Natural killer cell (primary cell): ENCODE measurements around the gene FCHO1. TPM values are rescaled to one million over a fixed set of nuclear protein-coding genes. Genes with fewer than 3 reads are reported as not detected.

Experiments
- ATAC-seq, 3 donors: fragments of 150-1000 bp in 2 of 3; fragments of 200-7000 bp in 1 of 3; cut with Tn5 transposase; 1 replicate in 1 of 3; 2 replicates in 2 of 3; pipeline ENCODE4 v1.10.0; 2021; ENCODE audit warnings: mild to moderate bottlenecking in 2 of 3, moderate library complexity in 2 of 3
- DNase-seq, 2 donors: peaks; one replicate each; pipeline versions ENCODE4 v3.0.0 to v3.0.0-alpha.2; 2013 to 2021; ENCODE audit warnings: mixed read lengths in 1 of 2
- H3K27ac ChIP-seq: one replicate; pipeline ENCODE4 v1.5.1; 2013; ENCODE audit warnings: mild to moderate bottlenecking, low read length
- H3K27me3 ChIP-seq: one replicate; pipeline ENCODE4 v1.6.1; 2013; ENCODE audit warnings: low read length; ENCODE audit not compliant: control insufficient read depth, insufficient read depth
- H3K36me3 ChIP-seq: one replicate; pipeline ENCODE4 v1.6.1; 2013; ENCODE audit warnings: low read length; ENCODE audit not compliant: control insufficient read depth, insufficient read depth
- H3K4me1 ChIP-seq: one replicate; pipeline ENCODE4 v1.6.1; 2013; ENCODE audit warnings: low read length; ENCODE audit not compliant: control insufficient read depth, insufficient read depth
- H3K4me3 ChIP-seq: one replicate; pipeline ENCODE4 v1.5.1; 2013; ENCODE audit warnings: low read length
- H3K9me3 ChIP-seq: one replicate; pipeline ENCODE4 v1.6.1; 2013; ENCODE audit warnings: low read length; ENCODE audit not compliant: control insufficient read depth, insufficient read depth
- H3K27ac Mint-ChIP-seq, 2 donors: one replicate each; pipeline ENCODE4 v1.8.0; 2022; ENCODE audit warnings: mild to moderate bottlenecking in 2 of 2, mixed read lengths in 2 of 2, moderate library complexity in 1 of 2
- H3K27me3 Mint-ChIP-seq, 2 donors: one replicate each; pipeline ENCODE4 v1.8.0; 2022; ENCODE audit warnings: low read depth in 2 of 2, mixed read lengths in 2 of 2
- H3K36me3 Mint-ChIP-seq: one replicate; pipeline ENCODE4 v1.8.0; 2022; ENCODE audit warnings: mixed read lengths
- H3K4me1 Mint-ChIP-seq, 2 donors: one replicate each; pipeline ENCODE4 v1.8.0; 2022; ENCODE audit warnings: mixed read lengths in 2 of 2
- H3K4me3 Mint-ChIP-seq: one replicate; pipeline ENCODE4 v1.8.0; 2022; ENCODE audit warnings: mild to moderate bottlenecking, moderate library complexity, mixed read lengths
- H3K9me3 Mint-ChIP-seq, 2 donors: one replicate each; pipeline ENCODE4 v1.8.0; 2022; ENCODE audit warnings: mixed read lengths in 2 of 2
- WGBS: methylation state at CpG from one replicate; pipeline ENCODE4 v1.1.7; 2013; ENCODE audit warnings: missing lambda C conversion rate; ENCODE audit not compliant: insufficient coverage; 5-methylcytosine and 5-hydroxymethylcytosine counted together
- intact Hi-C: fragments of 100-400 bp; cut with micrococcal nuclease; formaldehyde crosslinking; loops from one replicate; pipeline ENCODE4 v1.14.2; 2022
- total RNA-seq, 4 donors: library from RNA; stranded (reverse); fragments of 120-200 nt in 1 of 4; gene quantifications; one replicate each; pipeline versions ENCODE4 v1.2.3 to v1.2.4, GENCODE V29; 2013 to 2022
- TF ChIP-seq, protein P1 (sequence below): fragments of 200-600 bp; IDR thresholded peaks from one replicate; pipeline ENCODE4 v1.8.0; 2022; ENCODE audit warnings: antibody characterized with exemption

Gene FCHO1
- total RNA-seq, 3 donors from 2014 or later (not counting 1 experiment from before 2014, with no cell fraction given), result 56.1 to 67.7 (median 66.5) TPM

DNA sequence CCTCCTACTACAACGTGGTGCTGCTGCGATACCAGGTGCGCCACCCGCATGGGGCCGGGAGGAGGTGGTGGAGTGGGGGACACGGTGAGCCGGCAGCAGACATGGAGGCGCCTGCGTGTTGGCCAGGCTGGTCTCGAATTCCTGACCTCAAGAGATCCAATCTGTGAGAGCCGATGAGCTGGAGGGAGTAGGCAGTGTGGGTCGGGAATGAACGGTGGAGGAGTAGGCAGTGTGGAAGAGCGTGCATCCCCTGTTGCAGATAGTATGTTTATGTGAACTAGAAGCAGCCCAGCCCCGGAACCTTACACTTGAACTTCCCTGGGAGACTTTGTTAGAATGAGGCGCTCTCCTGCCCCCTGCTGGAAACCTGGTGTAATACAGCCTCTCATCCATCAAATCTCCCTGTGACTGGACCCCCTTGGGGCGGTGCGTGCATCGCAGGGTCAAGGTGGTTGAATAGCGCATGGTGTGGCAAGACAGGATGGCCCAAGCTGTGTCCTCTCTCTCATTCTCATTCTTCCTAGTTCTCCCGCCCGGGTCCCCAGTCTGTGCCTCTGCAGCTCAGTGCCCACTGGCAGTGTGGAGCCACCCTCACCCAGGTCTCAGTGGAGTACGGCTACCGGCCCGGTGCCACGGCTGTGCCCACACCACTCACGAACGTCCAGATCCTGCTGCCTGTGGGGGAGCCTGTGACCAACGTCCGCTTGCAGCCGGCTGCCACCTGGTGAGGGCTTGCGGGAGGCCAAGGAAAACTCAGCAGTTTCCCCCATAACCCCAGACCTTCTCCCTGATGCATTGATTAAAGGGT is 33.1 kb downstream of the FCHO1 start:
- Histone ChIP-seq H3K4me1 (peaks cover 3% of the 10 kb centered on the region), H3K9me3 (no peaks in the 10 kb centered on the region), H3K4me3 (no peak overlapping the region), H3K27ac (no peak overlapping the region), H3K36me3 (peaks cover 52% of the 10 kb centered on the region), H3K27me3 (no peaks in the 10 kb centered on the region)
- Mint-ChIP-seq H3K9me3 (no peaks in the 10 kb centered on the region), H3K27ac (no peak overlapping the region), H3K4me3 (no peak overlapping the region), H3K36me3 (no peaks in the 10 kb centered on the region), H3K27me3 (no peaks in the 10 kb centered on the region), H3K4me1 (peaks cover 0 to 14% of the 10 kb centered on the region in 2 donors)
- TF ChIP-seq, protein P1, sequence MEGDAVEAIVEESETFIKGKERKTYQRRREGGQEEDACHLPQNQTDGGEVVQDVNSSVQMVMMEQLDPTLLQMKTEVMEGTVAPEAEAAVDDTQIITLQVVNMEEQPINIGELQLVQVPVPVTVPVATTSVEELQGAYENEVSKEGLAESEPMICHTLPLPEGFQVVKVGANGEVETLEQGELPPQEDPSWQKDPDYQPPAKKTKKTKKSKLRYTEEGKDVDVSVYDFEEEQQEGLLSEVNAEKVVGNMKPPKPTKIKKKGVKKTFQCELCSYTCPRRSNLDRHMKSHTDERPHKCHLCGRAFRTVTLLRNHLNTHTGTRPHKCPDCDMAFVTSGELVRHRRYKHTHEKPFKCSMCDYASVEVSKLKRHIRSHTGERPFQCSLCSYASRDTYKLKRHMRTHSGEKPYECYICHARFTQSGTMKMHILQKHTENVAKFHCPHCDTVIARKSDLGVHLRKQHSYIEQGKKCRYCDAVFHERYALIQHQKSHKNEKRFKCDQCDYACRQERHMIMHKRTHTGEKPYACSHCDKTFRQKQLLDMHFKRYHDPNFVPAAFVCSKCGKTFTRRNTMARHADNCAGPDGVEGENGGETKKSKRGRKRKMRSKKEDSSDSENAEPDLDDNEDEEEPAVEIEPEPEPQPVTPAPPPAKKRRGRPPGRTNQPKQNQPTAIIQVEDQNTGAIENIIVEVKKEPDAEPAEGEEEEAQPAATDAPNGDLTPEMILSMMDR, result peak; percentile 80
- DNase-seq (peak; percentile 66 to 85), ATAC-seq (peak; percentile 71 to 89 (median 83))
- WGBS, result 78% methylated on average over 32 of the region's 32 CpGs
- intact Hi-C loops, result loop anchor here (2.0 kb wide), 2 partner anchors 70 to 80 kb away; no protein-coding TSS in a partner anchor

DNA sequence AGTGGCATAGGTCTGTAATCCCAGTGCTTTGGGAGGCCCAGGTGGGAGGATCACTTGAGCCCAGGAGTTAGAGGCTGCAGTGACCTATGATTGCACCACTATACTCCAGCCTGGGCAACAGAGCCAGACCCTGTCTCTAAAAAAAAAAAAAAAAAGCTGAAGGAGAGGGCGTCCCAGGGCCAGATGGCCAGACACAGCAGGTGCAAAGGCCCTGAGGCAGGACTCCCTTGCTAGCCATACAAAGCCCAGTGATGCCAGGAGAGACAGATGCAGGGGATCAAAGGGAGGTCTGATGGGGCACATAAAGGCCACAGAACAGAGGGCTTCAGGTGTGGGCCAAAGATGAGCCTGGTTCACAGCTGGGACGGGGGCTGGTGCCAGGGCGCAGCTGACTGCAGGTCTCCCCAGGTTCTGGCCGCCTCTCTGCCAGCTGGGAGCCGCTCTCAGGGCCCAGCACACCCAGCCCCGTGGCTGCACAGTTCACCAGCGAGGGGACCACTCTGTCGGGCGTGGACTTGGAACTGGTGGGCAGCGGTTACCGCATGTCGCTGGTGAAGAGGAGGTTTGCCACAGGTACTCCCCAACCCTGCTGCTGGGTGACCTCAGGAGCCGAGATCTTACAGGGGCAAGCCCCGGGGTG is 36.1 kb downstream of the FCHO1 start:
- Histone ChIP-seq H3K36me3 (peaks cover 45% of the 10 kb centered on the region), H3K4me3 (no peak overlapping the region), H3K9me3 (no peaks in the 10 kb centered on the region), H3K27ac (no peak overlapping the region), H3K27me3 (no peaks in the 10 kb centered on the region), H3K4me1 (peaks cover 9% of the 10 kb centered on the region)
- ATAC-seq (no peak), DNase-seq (no peak)
- TF ChIP-seq, protein P1, result no peak
- H3K27ac Mint-ChIP-seq, result no peak overlapping the region
- WGBS, result 97% methylated on average over 14 of the region's 14 CpGs
- H3K36me3 Mint-ChIP-seq, result no peaks in the 10 kb centered on the region
- intact Hi-C loops, result no loop called here
- H3K4me1 Mint-ChIP-seq, result peaks cover 5 to 14% of the 10 kb centered on the region in 2 donors
- no peaks in the 10 kb centered on the region for H3K27me3 Mint-ChIP-seq
- H3K4me3 Mint-ChIP-seq, result peak overlapping the region; percentile 17
- H3K9me3 Mint-ChIP-seq, result no peaks in the 10 kb centered on the region

DNA sequence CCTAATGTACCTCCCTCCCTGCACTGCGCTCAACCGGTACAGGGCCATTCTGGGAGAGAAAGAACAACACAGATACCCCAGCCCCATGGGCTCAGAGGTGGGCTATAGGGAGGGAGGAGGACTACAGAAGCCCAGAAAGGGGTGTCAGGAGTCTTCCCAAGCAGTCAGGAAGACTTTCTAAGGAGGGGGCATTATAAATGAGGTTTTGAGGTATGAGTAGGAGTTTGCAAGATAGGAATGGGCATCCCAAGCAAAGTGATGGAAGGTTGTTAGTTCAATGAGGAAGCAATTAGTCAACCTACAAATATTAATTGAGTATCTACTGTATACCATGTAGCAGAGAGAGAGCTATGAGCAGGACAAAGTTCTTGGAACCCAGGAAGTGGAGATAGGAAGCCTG is 37.4 kb downstream of the FCHO1 start:
- no peak overlapping the region for H3K4me3 ChIP-seq
- DNase-seq, result no peak
- H3K4me1 ChIP-seq, result peaks cover 9% of the 10 kb centered on the region
- TF ChIP-seq, protein P1, result no peak
- Mint-ChIP-seq H3K4me3 (no peak overlapping the region), H3K27ac (peak overlapping the region in 1 of 2 donors; percentile 33), H3K27me3 (peaks cover 2 to 3% of the 10 kb centered on the region in 2 donors), H3K4me1 (peaks cover 5 to 14% of the 10 kb centered on the region in 2 donors), H3K36me3 (no peaks in the 10 kb centered on the region), H3K9me3 (no peaks in the 10 kb centered on the region)
- WGBS, result 93% methylated on average over 2 of the region's 2 CpGs
- no peak for ATAC-seq
- H3K27ac ChIP-seq, result no peak overlapping the region
- H3K9me3 ChIP-seq, result no peaks in the 10 kb centered on the region
- peaks cover 1% of the 10 kb centered on the region for H3K27me3 ChIP-seq
- H3K36me3 ChIP-seq, result peaks cover 41% of the 10 kb centered on the region
- intact Hi-C loops, result no loop called here
